Keratinocyte (primary cell): ENCODE data around the gene DIDO1.

Source experiments
- CTCF ChIP-seq, 3 experiments: IDR thresholded peaks in 1 of 3; conservative IDR thresholded peaks in 1 of 3; optimal IDR thresholded peaks in 1 of 3; 2 replicates in 2 of 3; 3 replicates in 1 of 3; pipeline versions ENCODE3 to v1.5.1; 2011; ENCODE audit warnings: low read length in 3 of 3, mild to moderate bottlenecking in 3 of 3, moderate library complexity in 2 of 3, control low read depth in 1 of 3, inconsistent platforms in 1 of 3; ENCODE audit not compliant: insufficient read depth in 2 of 3; ENCODE audit errors: extremely low read depth in 1 of 3
- EZH2 ChIP-seq: IDR thresholded peaks from one replicate; pipeline ENCODE4 v1.6.1; 2012; ENCODE audit warnings: inconsistent platforms, mild to moderate bottlenecking, low read length, moderate library complexity

GRCh38 chr20:62943396-62943795 is 17.1 kb upstream of the DIDO1 start:
- TF ChIP-seq EZH2, result no peak
- no peak for TF ChIP-seq CTCF (optimal IDR thresholded peaks at IDR 0.05 in 1 of 3, IDR thresholded peaks at IDR 0.05 in 1 of 3, conservative IDR thresholded peaks at IDR 0.05 in 1 of 3; ENCODE audit: extremely low read depth in 1 of 3, insufficient read depth in 2 of 3, low read length in 3 of 3)
